Heart left ventricle (tissue), 13 donors: Measurements from ENCODE around the gene SKIC3.

Source experiments
- POLR2A ChIP-seq, 2 donors: fragments of 450-650 bp; IDR thresholded peaks; one replicate each; pipeline ENCODE4 v1.6.1; 2017; ENCODE audit warnings: antibody characterized with exemption in 2 of 2, mild to moderate bottlenecking in 2 of 2, moderate library complexity in 2 of 2
- TF ChIP-seq, protein P1 (sequence below), 12 donors: fragments of 200-600 bp; sonication (generic) in 4 of 12; IDR thresholded peaks; one replicate each; pipeline versions ENCODE4 v1.5.0 to v1.8.0; 2018 to 2022; ENCODE audit warnings: antibody characterized with exemption in 12 of 12, mild to moderate bottlenecking in 5 of 12
- donor health status: ischemic (EF 13 %, LVEDD 7.1; RV severe dilation, severe dysfunction).
- donor health status: DM: no; HTN: yes; CAD: no.
- donor health status: DM: no; HTN: no; CAD: no.
- donor health status: ischemic (EF 25% LVEDD 6.9; RV normal size, moderate dysfunction).
- donor health status: ischemic (EF 25% LVEDD 5.7; RV mildly dilated, moderate dysfunction).
- donor health status: ischemic (EF 35%, LVEDD 5.7; RV mildly dilated, moderate dysfunction).
- donor health status: nonischemic (EF 11% LVEDD 7.7; RV severe dilation, severe dysfunction).
- donor health status: DM: yes; HTN: yes; CAD: no.
- donor health status: PGD.
- donor health status: ischemic (EF 29% LVEDD 5.4; RV normal size, mild dysfunction).
- donor health status: nonischemic (EF 23%, LVEDD 6.1; RV moderate dilation, normal function).

DNA sequence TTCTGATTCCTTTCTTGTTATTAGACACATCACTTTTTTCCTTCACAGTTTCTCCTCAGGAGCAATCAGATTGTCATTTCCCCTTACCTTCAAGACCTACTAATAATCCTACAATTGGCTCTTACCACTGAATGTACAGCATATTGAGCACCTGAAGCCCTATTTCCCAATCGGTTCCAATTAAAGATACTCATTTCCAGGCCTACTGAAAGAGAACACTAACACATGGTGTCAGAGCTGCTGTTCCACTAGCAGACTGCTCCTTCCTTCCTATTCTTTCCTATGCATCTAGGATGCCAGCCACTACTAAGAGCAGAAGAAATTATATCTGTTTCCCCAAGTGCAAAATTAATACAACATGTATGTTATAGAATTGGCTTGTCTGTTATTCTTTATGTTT is 34.6 kb downstream of the SKIC3 start:
- TF ChIP-seq, protein P1, sequence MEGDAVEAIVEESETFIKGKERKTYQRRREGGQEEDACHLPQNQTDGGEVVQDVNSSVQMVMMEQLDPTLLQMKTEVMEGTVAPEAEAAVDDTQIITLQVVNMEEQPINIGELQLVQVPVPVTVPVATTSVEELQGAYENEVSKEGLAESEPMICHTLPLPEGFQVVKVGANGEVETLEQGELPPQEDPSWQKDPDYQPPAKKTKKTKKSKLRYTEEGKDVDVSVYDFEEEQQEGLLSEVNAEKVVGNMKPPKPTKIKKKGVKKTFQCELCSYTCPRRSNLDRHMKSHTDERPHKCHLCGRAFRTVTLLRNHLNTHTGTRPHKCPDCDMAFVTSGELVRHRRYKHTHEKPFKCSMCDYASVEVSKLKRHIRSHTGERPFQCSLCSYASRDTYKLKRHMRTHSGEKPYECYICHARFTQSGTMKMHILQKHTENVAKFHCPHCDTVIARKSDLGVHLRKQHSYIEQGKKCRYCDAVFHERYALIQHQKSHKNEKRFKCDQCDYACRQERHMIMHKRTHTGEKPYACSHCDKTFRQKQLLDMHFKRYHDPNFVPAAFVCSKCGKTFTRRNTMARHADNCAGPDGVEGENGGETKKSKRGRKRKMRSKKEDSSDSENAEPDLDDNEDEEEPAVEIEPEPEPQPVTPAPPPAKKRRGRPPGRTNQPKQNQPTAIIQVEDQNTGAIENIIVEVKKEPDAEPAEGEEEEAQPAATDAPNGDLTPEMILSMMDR (IDR thresholded peaks at IDR 0.05), result no peak
- no peak for TF ChIP-seq POLR2A (IDR thresholded peaks at IDR 0.05)
